Parathyroid adenoma (tissue), 2 donors: ENCODE data around the gene SDK2.

Source experiments
- H2AFZ ChIP-seq: fragments of 300-600 bp; sonication (generic); one replicate; pipeline ENCODE4 v1.7.0; 2017; ENCODE audit warnings: antibody characterized with exemption, mild to moderate bottlenecking
- H3K27ac ChIP-seq: fragments of 300-600 bp; sonication (generic); one replicate; pipeline ENCODE4 v1.7.0; 2017
- H3K27me3 ChIP-seq: fragments of 300-600 bp; sonication (generic); one replicate; pipeline ENCODE4 v1.7.0; 2017; ENCODE audit warnings: low read length; ENCODE audit not compliant: control insufficient read depth, insufficient read depth
- H3K36me3 ChIP-seq: fragments of 300-600 bp; sonication (generic); one replicate; pipeline ENCODE4 v1.7.0; 2017; ENCODE audit warnings: low read length; ENCODE audit not compliant: control insufficient read depth, insufficient read depth
- H3K4me1 ChIP-seq: fragments of 300-600 bp; sonication (generic); one replicate; pipeline ENCODE4 v1.7.0; 2017; ENCODE audit warnings: control low read depth
- H3K4me2 ChIP-seq: fragments of 300-600 bp; sonication (generic); one replicate; pipeline ENCODE4 v1.7.0; 2017; ENCODE audit warnings: low read length
- H3K4me3 ChIP-seq: fragments of 300-600 bp; sonication (generic); one replicate; pipeline ENCODE4 v1.7.0; 2017; ENCODE audit warnings: low read depth, low read length
- H3K79me2 ChIP-seq: fragments of 300-600 bp; sonication (generic); one replicate; pipeline ENCODE4 v1.7.0; 2017; ENCODE audit warnings: control low read depth
- H3K9ac ChIP-seq: fragments of 300-600 bp; sonication (generic); one replicate; pipeline ENCODE4 v1.7.0; 2017; ENCODE audit warnings: mild to moderate bottlenecking
- H3K9me3 ChIP-seq: fragments of 300-600 bp; sonication (generic); one replicate; pipeline ENCODE4 v1.7.0; 2017; ENCODE audit warnings: low read length; ENCODE audit not compliant: control insufficient read depth
- TF ChIP-seq, protein P1 (sequence below): fragments of 300-600 bp; sonication (generic); IDR thresholded peaks from one replicate; pipeline ENCODE4 v1.7.0; 2017; ENCODE audit warnings: antibody characterized with exemption, mild to moderate bottlenecking
- donor health status: primary hyperparathyroidism.

The SDK2 gene

GRCh38 chr17:73341350-73342049, 302.7 kb downstream of the SDK2 start:
- H3K36me3 ChIP-seq, result no peaks in the 10 kb centered on the region
- H3K27ac ChIP-seq, result no peak overlapping the region
- TF ChIP-seq, protein P1, sequence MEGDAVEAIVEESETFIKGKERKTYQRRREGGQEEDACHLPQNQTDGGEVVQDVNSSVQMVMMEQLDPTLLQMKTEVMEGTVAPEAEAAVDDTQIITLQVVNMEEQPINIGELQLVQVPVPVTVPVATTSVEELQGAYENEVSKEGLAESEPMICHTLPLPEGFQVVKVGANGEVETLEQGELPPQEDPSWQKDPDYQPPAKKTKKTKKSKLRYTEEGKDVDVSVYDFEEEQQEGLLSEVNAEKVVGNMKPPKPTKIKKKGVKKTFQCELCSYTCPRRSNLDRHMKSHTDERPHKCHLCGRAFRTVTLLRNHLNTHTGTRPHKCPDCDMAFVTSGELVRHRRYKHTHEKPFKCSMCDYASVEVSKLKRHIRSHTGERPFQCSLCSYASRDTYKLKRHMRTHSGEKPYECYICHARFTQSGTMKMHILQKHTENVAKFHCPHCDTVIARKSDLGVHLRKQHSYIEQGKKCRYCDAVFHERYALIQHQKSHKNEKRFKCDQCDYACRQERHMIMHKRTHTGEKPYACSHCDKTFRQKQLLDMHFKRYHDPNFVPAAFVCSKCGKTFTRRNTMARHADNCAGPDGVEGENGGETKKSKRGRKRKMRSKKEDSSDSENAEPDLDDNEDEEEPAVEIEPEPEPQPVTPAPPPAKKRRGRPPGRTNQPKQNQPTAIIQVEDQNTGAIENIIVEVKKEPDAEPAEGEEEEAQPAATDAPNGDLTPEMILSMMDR, result no peak
- H3K4me2 ChIP-seq, result no peak overlapping the region
- H2AFZ ChIP-seq, result no peak overlapping the region
- no peak overlapping the region for H3K9ac ChIP-seq
- no peak overlapping the region for H3K4me3 ChIP-seq
- no peaks in the 10 kb centered on the region for H3K79me2 ChIP-seq
- no peaks in the 10 kb centered on the region for H3K9me3 ChIP-seq
- H3K27me3 ChIP-seq, result no peaks in the 10 kb centered on the region
- H3K4me1 ChIP-seq, result peaks cover 3% of the 10 kb centered on the region

GRCh38 chr17:73340093-73340596, 304.1 kb downstream of the SDK2 start:
- no peaks in the 10 kb centered on the region for H3K79me2 ChIP-seq

DNA sequence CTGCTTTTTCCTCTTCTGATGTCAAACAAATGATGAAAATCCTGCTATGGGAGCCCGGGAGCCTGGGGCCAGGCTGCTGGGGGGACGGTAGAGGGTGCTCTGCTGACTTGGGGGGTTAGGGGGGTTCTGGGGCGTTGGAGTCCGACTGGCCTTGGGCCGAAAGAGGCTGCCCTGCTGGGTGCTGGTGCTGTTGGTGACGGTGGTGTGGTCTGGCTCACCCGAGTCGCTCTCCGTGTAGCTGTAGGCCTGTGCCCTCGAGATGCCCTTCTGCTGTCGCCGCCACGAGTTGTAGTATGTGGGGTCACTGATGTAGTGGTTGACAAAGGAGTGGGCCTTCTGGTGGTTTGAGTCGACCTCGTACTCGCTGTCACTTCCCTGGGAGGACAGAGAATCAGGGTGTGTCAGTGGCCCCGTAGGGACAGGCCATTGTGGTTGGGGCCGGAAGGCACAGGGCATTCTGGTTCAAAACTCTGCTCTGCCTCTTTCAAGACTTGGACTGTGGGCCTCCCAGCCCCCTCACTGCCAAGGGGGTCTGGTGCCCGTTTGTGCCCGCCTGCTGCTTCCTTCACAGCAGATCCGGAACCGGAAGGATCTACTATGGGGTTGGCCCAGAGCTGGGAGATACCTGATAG, 305.6 kb downstream of the SDK2 start:
- Histone ChIP-seq H2AFZ (no peak overlapping the region), H3K79me2 (no peaks in the 10 kb centered on the region), H3K9ac (no peak overlapping the region), H3K4me1 (peaks cover 3% of the 10 kb centered on the region), H3K4me2 (no peak overlapping the region), H3K27ac (no peak overlapping the region), H3K4me3 (no peak overlapping the region), H3K36me3 (no peaks in the 10 kb centered on the region), H3K9me3 (no peaks in the 10 kb centered on the region), H3K27me3 (no peaks in the 10 kb centered on the region)
- TF ChIP-seq, protein P1, result no peak

More at GRCh38 chr17:73340093-73340596, 304.1 kb downstream of the SDK2 start:
- peaks cover 3% of the 10 kb centered on the region for H3K4me1 ChIP-seq
- no peak overlapping the region for H3K27ac ChIP-seq
- H3K27me3 ChIP-seq, result no peaks in the 10 kb centered on the region
- no peaks in the 10 kb centered on the region for H3K36me3 ChIP-seq
- no peak overlapping the region for H3K4me2 ChIP-seq
- H3K9ac ChIP-seq, result no peak overlapping the region
- H2AFZ ChIP-seq, result no peak overlapping the region
- no peak overlapping the region for H3K4me3 ChIP-seq
- TF ChIP-seq, protein P1, result no peak
- no peaks in the 10 kb centered on the region for H3K9me3 ChIP-seq

GRCh38 chr17:73338050-73338521, 306.2 kb downstream of the SDK2 start:
- TF ChIP-seq, protein P1, result no peak
- H3K27ac ChIP-seq, result no peak overlapping the region
- no peaks in the 10 kb centered on the region for H3K36me3 ChIP-seq
- no peaks in the 10 kb centered on the region for H3K79me2 ChIP-seq
- H3K4me1 ChIP-seq, result no peaks in the 10 kb centered on the region
- no peak overlapping the region for H3K4me3 ChIP-seq
- no peak overlapping the region for H3K9ac ChIP-seq
- H3K27me3 ChIP-seq, result no peaks in the 10 kb centered on the region
- no peak overlapping the region for H2AFZ ChIP-seq
- no peak overlapping the region for H3K4me2 ChIP-seq
- no peaks in the 10 kb centered on the region for H3K9me3 ChIP-seq
